OCI-LY3 (cell line): ENCODE results near the gene PCYT2.
A peak's percentile ranks its signal among the peaks of the same experiment; 100 is the strongest.

Experiments
- H2AFZ ChIP-seq: fragments of 200-600, 300-600 bp; shearing (Covaris generic); 2 replicates; pipeline ENCODE4 v1.6.0; 2014; ENCODE audit warnings: antibody characterized with exemption, low read depth, low read length
- H3K27ac ChIP-seq: fragments of 200-600, 300-600 bp; sonication (generic); 2 replicates; pipeline ENCODE4 v1.5.1; 2014; ENCODE audit warnings: mild to moderate bottlenecking, low read length, moderate library complexity, mixed read lengths
- H3K27me3 ChIP-seq: fragments of 200-600, 300-600 bp; sonication (generic); 2 replicates; pipeline ENCODE4 v1.6.1; 2014; ENCODE audit warnings: low read depth, low read length, mixed read lengths
- H3K36me3 ChIP-seq: fragments of 200-600, 300-600 bp; sonication (generic); replicated peaks from 2 replicates; pipeline ENCODE3; 2014; ENCODE audit warnings: low read depth, low read length, mixed read lengths
- H3K4me1 ChIP-seq: fragments of 300-600, 200-600 bp; sonication (generic); 2 replicates; pipeline ENCODE4 v1.6.1; 2014; ENCODE audit warnings: low read length, mixed read lengths
- H3K4me2 ChIP-seq: fragments of 200-600, 300-600 bp; sonication (generic); 2 replicates; pipeline ENCODE4 v1.6.1; 2014; ENCODE audit warnings: low read length, mixed read lengths
- H3K4me3 ChIP-seq: fragments of 300-600, 200-600 bp; sonication (generic); 2 replicates; pipeline ENCODE4 v1.5.1; 2014; ENCODE audit warnings: antibody characterized with exemption, mild to moderate bottlenecking, low read length, moderate library complexity
- H3K79me2 ChIP-seq: fragments of 300-600, 200-600 bp; shearing (Covaris generic); 2 replicates; pipeline ENCODE4 v1.6.1; 2014; ENCODE audit warnings: mild to moderate bottlenecking, low read length, mixed read lengths
- H3K9ac ChIP-seq: fragments of 300-600, 200-600 bp; shearing (Covaris generic); 2 replicates; pipeline ENCODE4 v1.6.0; 2014; ENCODE audit warnings: mild to moderate bottlenecking, low read length, moderate library complexity
- H3K9me3 ChIP-seq: fragments of 200-600, 300-600 bp; shearing (Covaris generic); 2 replicates; pipeline ENCODE4 v1.6.1; 2014; ENCODE audit warnings: low read length, mixed read lengths; ENCODE audit not compliant: insufficient read depth
- H4K20me1 ChIP-seq: fragments of 200-600, 300-600 bp; sonication (generic); 2 replicates; pipeline ENCODE4 v1.6.1; 2016; ENCODE audit warnings: low read length, mixed read lengths; ENCODE audit not compliant: insufficient read depth
- CTCF ChIP-seq: fragments of 200-600, 300-600 bp; sonication (generic); IDR thresholded peaks from 2 replicates; pipeline ENCODE4 v1.5.1; 2014; ENCODE audit warnings: antibody characterized with exemption, low read length, low read depth
- EZH2phosphoT487 ChIP-seq: fragments of 200-600 bp; shearing (Covaris generic); IDR thresholded peaks from 2 replicates; pipeline ENCODE4 v1.6.1; 2018; ENCODE audit warnings: antibody characterized with exemption, mixed run types, low read depth

Gene PCYT2

GRCh38 chr17:81927653-81928543, 16.7 kb upstream of the PCYT2 start, which contains the start of gene MAFG:
MAFG (minus strand) TSS chr17:81927735; CDS start chr17:81923185, 4,550 bp downstream.
- Histone ChIP-seq H3K36me3 (no peaks in the 10 kb centered on the region), H3K27ac (peak within 1 kb of the TSS; percentile 69), H4K20me1 (peaks cover 24% of the 10 kb centered on the region), H3K4me3 (peak within 1 kb of the TSS; percentile 95), H3K27me3 (no peaks in the 10 kb centered on the region), H3K9ac (peak within 1 kb of the TSS; percentile 86), H2AFZ (no peak within 1 kb of the TSS), H3K4me2 (peak within 1 kb of the TSS; percentile 80), H3K4me1 (peaks cover 13% of the 10 kb centered on the region; the same call in 1 of the 2 replicates), H3K9me3 (no peaks in the 10 kb centered on the region), H3K79me2 (peaks cover 52% of the 10 kb centered on the region)
- TF ChIP-seq EZH2phosphoT487 (no peak), CTCF (peak; percentile 65)

- TF ChIP-seq EZH2phosphoT487 (no peak), CTCF (peak; percentile 8; the same call in 1 of the 2 replicates)
- no peaks in the 10 kb centered on the region for H3K27me3 ChIP-seq
- H3K9ac ChIP-seq: peak overlapping the region; percentile 86
- H2AFZ ChIP-seq: no peak overlapping the region
- no peaks in the 10 kb centered on the region for H3K9me3 ChIP-seq
- peaks cover 59% of the 10 kb centered on the region for H3K79me2 ChIP-seq
- peaks cover 24% of the 10 kb centered on the region for H4K20me1 ChIP-seq
- no peaks in the 10 kb centered on the region for H3K36me3 ChIP-seq
- peak overlapping the region; percentile 69 for H3K27ac ChIP-seq
- H3K4me1 ChIP-seq: peaks cover 13% of the 10 kb centered on the region; the same call in 1 of the 2 replicates
- peak overlapping the region; percentile 95 for H3K4me3 ChIP-seq
- H3K4me2 ChIP-seq: peak overlapping the region; percentile 74
Observed at GRCh38 chr17:81927152-81927652, 16.0 kb upstream of the PCYT2 start.

GRCh38 chr17:81926451-81927151, 15.4 kb upstream of the PCYT2 start:
- Histone ChIP-seq H3K79me2 (peaks cover 64% of the 10 kb centered on the region), H3K9me3 (no peaks in the 10 kb centered on the region), H3K36me3 (no peaks in the 10 kb centered on the region), H4K20me1 (peaks cover 24% of the 10 kb centered on the region), H3K4me1 (peaks cover 13% of the 10 kb centered on the region; the same call in 1 of the 2 replicates), H2AFZ (no peak overlapping the region), H3K4me2 (peak overlapping the region; percentile 74), H3K27me3 (no peaks in the 10 kb centered on the region), H3K4me3 (peak overlapping the region; percentile 95), H3K27ac (peak overlapping the region; percentile 69), H3K9ac (peak overlapping the region; percentile 86)
- TF ChIP-seq EZH2phosphoT487 (no peak), CTCF (no peak)
